ENCODE results near the gene HTATSF1.

Gene HTATSF1

GRCh38 chrX:136497556-136498052 lies at the start of gene HTATSF1:
Gene HTATSF1, plus strand, starts transcription at chrX:136497592. Its CDS starts 93 bp downstream, at chrX:136497685.
- DNase-seq: no peak

GRCh38 chrX:136447968-136448367 lies 49.4 kb upstream of the HTATSF1 start:
- DNase-seq: no peak

- no peak for DNase-seq
Measured at GRCh38 chrX:136450050-136450830, 47.2 kb upstream of the HTATSF1 start.

GRCh38 chrX:136452614-136453013 lies 44.8 kb upstream of the HTATSF1 start:
- no peak for DNase-seq

- no peak for DNase-seq
Measured at GRCh38 chrX:136453114-136453513, 44.3 kb upstream of the HTATSF1 start.

GRCh38 chrX:136453771-136454170 lies 43.6 kb upstream of the HTATSF1 start:
- no peak for DNase-seq

- no peak for DNase-seq
Measured at GRCh38 chrX:136456133-136456532, 41.3 kb upstream of the HTATSF1 start.

GRCh38 chrX:136457303-136457917 lies 40.0 kb upstream of the HTATSF1 start:
- DNase-seq: peak in 1 of 2 donors; percentile 0

GRCh38 chrX:136464589-136464988 lies 32.8 kb upstream of the HTATSF1 start:
- DNase-seq: no peak

- no peak for DNase-seq
Measured at GRCh38 chrX:136467303-136467702, 30.1 kb upstream of the HTATSF1 start.

- no peak for DNase-seq
Measured at GRCh38 chrX:136468391-136469103, 28.8 kb upstream of the HTATSF1 start.

- DNase-seq: no peak
Measured at GRCh38 chrX:136473663-136474062, 23.7 kb upstream of the HTATSF1 start.

GRCh38 chrX:136475236-136475635 lies 22.2 kb upstream of the HTATSF1 start:
- peak in 1 of 2 donors; percentile 18 for DNase-seq

- DNase-seq: no peak
Measured at GRCh38 chrX:136476501-136476900, 20.9 kb upstream of the HTATSF1 start.

GRCh38 chrX:136477026-136477425 lies 20.4 kb upstream of the HTATSF1 start:
- no peak for DNase-seq

GRCh38 chrX:136480383-136480782 lies 17.0 kb upstream of the HTATSF1 start:
- no peak for DNase-seq

- no peak for DNase-seq
Measured at GRCh38 chrX:136487647-136488046, 9.7 kb upstream of the HTATSF1 start, which contains the start of gene BRS3. Gene BRS3, plus strand, starts transcription at chrX:136487947. Its CDS starts 168 bp downstream, at chrX:136488115.

GRCh38 chrX:136488706-136489105 lies 8.7 kb upstream of the HTATSF1 start:
- DNase-seq: no peak

- DNase-seq: no peak
Measured at GRCh38 chrX:136491832-136492231, 5.6 kb upstream of the HTATSF1 start.

GRCh38 chrX:136493011-136493410 lies 4.4 kb upstream of the HTATSF1 start:
- DNase-seq: peak in 1 of 2 donors; percentile 1

- DNase-seq: no peak
Measured at GRCh38 chrX:136495043-136495442, 2.3 kb upstream of the HTATSF1 start.

GRCh38 chrX:136496186-136496763 lies 1.1 kb upstream of the HTATSF1 start:
- DNase-seq: no peak
